GM18867 (cell line): ENCODE measurements around the gene TERB2.
"Not testable (repeated sequence)": the region's sequence is repeated elsewhere in the genome, so short reads cannot be mapped to it uniquely, and the experiment has no call there.

ENCODE experiments used
- ATAC-seq: cut with Tn5 transposase; IDR thresholded peaks from one replicate; pipeline ENCODE4 v1.9.1; 2021; ENCODE audit warnings: mild to moderate bottlenecking, moderate library complexity; ENCODE audit not compliant: unreplicated experiment

TERB2 gene

GRCh38 chr15:44956388-44956787 lies at the start of gene TERB2:
Gene TERB2 (plus strand): TSS chr15:44956687. CDS start chr15:44956719, 32 bp downstream.
- no peak for ATAC-seq

DNA sequence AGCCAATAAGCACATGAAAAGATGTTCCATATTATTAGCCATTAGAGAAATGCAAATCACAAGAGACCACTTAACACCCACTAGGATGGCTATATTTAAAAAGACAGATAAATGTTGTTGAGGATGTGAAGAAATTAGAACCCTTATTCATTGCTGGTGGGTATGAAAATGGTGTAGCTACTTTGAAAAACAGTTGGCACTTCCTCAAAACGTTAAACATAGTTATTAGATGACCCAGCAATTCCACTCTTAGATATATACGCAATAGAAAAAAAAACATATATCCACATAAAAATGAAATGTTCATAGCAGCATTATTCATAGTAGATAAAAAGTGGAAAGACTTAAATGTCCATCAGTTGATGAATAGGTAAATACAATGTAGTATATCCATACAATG lies 47.1 kb upstream of the TERB2 start:
- ATAC-seq: no peak

DNA sequence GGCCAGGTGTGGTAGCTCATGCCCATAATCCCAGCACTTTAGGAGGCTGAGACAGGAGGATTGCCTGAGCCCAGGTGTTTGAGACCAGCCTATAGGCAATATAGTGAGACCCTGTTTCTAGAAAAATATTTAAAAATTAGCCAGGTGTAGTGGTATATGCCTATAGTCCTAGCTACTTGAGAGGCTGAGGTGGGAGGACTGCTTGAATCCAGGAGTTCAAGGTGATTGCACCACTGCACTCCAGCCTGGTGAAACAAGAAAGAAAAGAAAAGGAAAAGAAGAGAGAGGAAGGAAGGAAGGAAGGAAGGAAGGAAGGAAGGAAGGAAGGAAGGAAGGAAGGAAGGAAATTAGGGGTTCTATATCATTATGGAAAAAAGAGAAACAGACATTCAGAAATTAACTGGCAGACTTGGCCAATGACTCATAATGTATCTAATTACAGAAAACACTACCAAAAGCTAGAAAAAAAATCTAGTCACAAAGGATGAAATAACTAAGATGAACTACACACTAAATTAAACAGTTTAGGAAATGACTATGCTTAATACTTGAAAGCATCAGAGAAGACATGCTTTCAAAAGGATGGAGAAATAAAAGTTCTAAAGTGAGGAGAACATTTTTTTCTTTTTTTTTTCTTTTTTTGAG lies 45.4 kb upstream of the TERB2 start:
- no peak for ATAC-seq

DNA sequence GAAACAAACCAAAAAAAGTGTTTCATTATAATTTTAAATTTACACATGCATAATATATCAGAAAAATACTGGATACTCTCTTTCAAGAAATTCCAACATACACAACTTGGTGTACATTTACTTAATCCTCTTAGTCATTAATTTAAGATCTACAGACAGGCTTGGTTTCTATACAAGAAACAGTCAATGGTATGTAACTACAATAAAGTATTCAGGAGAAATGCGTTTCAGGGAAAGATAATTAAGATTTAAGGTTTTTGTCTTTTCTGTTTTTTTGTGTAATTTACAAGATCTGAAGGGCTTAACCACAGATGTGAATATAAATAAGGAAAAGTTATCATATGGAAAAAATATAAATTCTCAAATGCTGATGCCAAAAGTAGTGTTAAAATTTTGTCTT lies 44.3 kb upstream of the TERB2 start:
- ATAC-seq: not testable (repeated sequence)

DNA sequence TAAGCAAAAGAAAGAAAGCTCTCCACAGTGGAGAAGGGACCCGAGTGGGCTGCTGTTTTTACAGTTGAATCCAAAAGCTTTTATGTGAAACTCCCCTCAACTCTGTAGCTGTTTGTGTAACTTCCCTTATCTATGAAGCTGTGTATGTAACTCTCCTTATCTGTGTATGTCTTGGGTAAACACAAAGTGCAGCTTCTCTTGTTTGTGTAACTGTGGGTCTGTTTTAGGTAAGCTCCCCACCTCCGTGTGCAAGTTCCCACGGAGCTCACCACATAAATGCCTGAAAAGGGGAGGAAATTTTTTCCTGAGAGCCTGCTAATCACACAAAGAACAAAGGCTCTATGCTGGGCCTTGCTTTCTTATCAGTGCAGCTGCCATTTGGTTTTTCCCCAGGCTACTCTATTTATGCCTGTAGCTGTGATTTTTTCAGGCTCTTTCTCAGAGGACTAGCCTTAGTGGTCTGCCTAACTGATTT lies 43.5 kb upstream of the TERB2 start:
- not testable (repeated sequence) for ATAC-seq

DNA sequence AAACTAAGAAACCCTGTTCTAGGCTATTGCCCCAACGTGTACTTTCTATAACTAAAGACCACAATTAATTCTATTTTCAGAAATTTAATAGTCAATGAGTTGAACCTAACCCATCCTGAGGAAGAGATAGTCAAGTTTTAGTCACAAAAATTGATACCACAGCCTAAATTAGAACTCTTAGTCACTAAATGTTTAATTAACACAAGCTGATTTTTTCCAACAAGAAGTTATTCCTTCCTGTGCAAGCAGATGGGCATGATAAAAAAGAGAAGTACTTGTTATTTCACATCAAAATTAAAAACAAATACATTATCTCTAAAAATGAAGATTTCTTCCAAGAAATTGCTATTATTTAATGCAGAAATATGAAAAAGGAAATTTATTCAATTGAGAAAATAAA lies 38.4 kb upstream of the TERB2 start:
- ATAC-seq: no peak

GRCh38 chr15:44928658-44929057 lies 27.8 kb upstream of the TERB2 start:
- ATAC-seq: not testable (repeated sequence)

- not testable (repeated sequence) for ATAC-seq
Observed at GRCh38 chr15:44930283-44930682, 26.2 kb upstream of the TERB2 start.

DNA sequence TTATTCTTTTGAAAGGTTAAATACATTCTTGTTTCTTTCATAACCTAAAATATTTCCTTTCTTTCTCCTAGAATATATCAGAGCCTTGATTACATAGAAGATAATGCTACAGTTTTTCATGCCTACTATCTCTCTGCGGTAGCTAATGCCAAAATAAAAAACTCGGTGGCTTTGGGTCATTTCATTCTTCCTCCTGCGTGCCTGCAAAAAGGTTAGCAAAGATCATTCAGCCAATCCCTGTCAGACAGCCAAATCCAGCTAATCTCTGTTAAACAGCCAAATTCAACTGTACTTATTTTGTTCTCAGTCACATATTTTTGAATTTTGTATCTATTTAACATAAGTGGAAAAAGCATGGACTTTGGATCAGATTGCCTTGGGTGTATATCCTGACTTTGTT lies 1.8 kb downstream of the TERB2 start:
- ATAC-seq: not testable (repeated sequence)

DNA sequence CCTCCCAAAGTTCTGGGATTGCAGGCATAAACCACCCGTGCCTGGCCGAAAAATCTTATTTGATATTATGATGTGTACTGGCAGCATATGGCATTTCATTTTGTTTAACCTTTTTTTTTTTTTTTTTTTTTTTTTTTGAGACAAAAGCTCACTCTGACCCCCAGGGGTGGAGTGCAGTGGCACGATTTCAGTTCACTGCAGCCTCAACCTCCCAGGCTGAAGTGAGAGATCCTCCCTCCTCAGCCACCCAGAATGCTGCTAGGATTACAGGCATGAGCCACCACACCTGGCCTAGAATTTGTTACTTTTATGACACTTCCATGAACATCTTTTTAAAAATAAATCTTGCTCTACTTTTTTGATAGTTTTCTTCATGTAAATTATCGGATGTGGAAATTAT lies 12.0 kb downstream of the TERB2 start:
- no peak for ATAC-seq

- ATAC-seq: no peak
Observed at GRCh38 chr15:44971036-44971435, 14.5 kb downstream of the TERB2 start.

DNA sequence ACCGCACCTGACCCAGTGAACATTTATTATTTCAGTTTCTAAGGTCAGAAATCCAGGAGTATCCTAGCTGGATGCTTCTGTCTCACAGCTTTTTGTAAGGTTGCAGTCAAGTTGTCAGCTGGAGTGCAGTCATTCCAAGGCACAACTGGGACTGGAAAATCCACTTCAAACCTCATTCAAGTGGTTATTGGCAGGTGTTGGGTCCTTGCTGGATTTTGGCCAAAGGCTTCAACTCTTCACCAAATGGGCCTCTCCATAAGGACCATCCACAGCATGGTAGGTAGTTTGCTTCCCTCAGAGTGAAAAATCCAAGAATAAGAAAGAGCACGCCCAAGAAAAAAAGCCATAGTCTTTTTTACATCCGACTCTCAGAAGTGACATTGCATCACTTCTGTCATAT lies 19.7 kb downstream of the TERB2 start:
- not testable (repeated sequence) for ATAC-seq

GRCh38 chr15:44977781-44978180 lies 21.3 kb downstream of the TERB2 start:
- ATAC-seq: not testable (repeated sequence)

GRCh38 chr15:44979617-44980339 lies 23.3 kb downstream of the TERB2 start:
- ATAC-seq: not testable (repeated sequence)

DNA sequence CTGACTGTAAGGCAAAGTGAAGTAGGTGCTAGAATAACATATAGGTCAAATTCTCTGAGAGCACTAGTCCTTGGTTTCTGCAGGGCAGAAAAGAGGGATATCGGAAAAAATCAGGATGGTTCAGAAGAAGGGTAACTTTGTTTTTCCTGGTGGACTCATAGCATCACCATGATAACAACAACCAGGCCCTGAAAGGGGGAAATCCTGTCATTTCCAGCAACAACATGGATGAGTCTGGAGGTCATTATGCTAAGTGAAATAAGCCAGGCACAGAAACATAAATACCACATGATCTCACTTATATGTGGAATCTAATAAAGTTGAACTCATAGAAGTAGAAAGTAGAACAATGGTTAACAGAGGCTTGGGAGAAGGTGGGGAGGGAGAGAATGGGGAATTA lies 27.7 kb downstream of the TERB2 start:
- not testable (repeated sequence) for ATAC-seq

DNA sequence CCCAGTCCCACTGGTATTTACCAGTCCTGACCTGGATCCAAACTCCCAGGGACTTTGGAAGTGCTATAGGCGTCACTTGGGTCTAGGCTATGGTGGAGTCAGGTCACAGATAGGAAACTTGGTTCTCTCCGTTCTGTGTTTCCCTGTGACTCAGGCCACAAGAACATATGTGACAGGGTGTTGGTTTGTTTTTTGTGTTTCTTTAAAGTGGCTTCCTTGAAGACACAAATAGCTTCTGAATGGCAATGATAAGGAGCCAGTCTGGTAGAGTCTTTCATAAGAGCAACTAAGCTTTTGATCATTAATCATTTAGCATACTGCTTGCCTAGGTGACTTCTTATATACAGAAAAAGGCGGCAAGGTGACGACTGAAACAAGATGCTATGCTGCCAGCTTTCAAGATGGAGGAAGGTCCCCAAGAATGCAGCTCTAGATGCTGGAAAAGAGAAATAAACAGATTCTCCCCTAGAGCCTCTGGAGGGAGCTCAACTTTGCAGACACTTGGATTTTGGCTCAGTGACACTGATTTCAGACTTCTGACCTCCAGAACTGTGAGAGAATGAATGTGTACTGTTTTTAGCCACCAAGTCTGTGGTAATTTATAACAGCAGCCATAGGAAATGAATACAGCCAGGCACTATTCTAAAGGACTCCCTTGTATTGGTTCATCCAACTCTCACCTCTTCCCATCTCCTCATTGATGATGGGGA lies 30.0 kb downstream of the TERB2 start:
- not testable (repeated sequence) for ATAC-seq

DNA sequence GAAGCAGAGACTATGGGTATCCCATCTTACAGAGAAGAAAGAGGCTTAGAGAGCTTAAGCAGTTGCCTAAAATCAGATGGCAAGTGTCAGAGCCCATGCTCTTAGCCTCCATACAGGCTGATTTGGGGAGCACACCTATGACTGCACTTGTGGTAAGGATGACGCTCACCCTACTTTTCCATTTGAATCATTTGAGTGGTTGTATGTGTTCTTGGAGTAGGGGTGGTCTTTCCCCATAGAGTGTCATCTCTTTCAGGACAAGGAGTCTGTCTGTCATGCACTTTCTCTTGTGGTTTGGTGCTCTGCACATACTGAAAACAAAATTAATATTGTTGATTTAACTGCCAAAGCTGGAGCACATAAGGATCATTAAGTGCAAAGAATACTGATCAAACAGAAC lies 31.2 kb downstream of the TERB2 start:
- ATAC-seq: not testable (repeated sequence)

DNA sequence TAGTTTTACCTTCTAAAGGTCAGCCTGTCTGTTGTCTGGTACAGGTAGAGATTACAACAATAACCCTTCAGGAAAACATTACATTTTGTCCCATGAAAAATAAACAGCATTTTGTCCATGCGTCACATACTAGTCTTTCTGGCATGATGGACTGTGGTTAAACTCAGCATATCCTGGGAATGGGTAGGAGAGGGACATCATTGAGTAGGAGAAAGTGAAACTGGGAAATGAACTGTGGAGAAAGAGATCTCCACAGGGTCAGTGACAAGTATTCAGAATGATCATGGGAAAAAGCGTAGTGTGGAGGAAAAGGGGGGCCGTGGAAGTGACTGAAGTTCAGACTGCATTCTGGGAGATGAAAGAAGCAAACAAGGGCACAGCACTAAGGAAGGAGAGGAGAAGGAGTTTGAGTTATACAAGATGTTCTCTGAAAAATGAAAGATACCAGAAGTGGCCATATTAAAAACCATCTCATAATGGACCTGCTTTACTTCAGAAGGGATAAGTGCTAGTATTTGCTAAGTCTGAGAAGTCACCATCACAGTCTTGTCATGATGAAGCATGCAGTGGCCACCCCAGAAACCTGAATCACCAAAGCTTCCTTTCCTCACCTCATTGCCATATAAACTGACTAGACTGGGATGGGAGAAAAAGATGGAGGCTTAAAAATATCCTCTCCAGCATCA lies 31.8 kb downstream of the TERB2 start:
- not testable (repeated sequence) for ATAC-seq

DNA sequence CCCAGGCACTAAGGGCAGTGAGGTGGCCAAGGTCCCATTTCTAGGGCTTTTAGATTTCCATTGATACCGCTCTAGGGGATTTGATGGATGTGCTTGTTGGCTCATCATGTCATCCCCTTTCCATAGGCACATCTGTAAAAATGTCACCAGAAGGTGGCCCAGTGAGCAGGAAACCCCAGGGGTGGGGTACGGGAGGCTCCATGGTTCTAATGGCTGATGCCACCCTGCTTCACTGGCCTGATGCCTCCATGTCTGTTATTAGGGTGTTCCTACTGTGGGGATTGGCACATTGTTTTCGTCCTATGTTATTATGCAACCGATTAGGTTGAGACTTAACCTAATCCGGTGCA lies 32.4 kb downstream of the TERB2 start:
- ATAC-seq: not testable (repeated sequence)

DNA sequence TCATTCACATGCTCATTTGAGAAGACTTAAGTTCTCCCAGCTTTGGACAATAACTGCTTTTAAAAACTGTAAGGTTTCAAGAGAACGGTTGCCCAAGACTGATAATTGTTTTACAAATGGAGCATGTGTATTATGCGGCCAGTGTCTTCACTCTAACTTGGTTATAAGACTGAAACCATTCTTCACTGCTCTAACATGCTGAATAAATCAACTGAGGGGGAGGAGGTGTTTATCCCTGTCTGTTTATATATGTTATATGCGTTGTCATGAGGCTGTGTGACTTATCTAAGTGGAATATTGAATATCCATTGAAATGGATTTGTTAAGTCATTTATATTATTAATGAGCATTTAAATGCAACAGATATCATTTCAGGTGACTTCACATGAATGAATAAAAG lies 41.1 kb downstream of the TERB2 start:
- ATAC-seq: not testable (repeated sequence)

GRCh38 chr15:44999105-44999504 lies 42.6 kb downstream of the TERB2 start:
- no peak for ATAC-seq
